Parathyroid adenoma (tissue), 2 donors: ENCODE measurements around the gene PHF19.
A peak's percentile ranks its signal among the peaks of the same experiment; 100 is the strongest.

Source experiments
- H2AFZ ChIP-seq: fragments of 300-600 bp; sonication (generic); one replicate; pipeline ENCODE4 v1.7.0; 2017; ENCODE audit warnings: antibody characterized with exemption, mild to moderate bottlenecking
- H3K27ac ChIP-seq: fragments of 300-600 bp; sonication (generic); one replicate; pipeline ENCODE4 v1.7.0; 2017
- H3K27me3 ChIP-seq: fragments of 300-600 bp; sonication (generic); one replicate; pipeline ENCODE4 v1.7.0; 2017; ENCODE audit warnings: low read length; ENCODE audit not compliant: control insufficient read depth, insufficient read depth
- H3K36me3 ChIP-seq: fragments of 300-600 bp; sonication (generic); one replicate; pipeline ENCODE4 v1.7.0; 2017; ENCODE audit warnings: low read length; ENCODE audit not compliant: control insufficient read depth, insufficient read depth
- H3K4me1 ChIP-seq: fragments of 300-600 bp; sonication (generic); one replicate; pipeline ENCODE4 v1.7.0; 2017; ENCODE audit warnings: control low read depth
- H3K4me2 ChIP-seq: fragments of 300-600 bp; sonication (generic); one replicate; pipeline ENCODE4 v1.7.0; 2017; ENCODE audit warnings: low read length
- H3K4me3 ChIP-seq: fragments of 300-600 bp; sonication (generic); one replicate; pipeline ENCODE4 v1.7.0; 2017; ENCODE audit warnings: low read depth, low read length
- H3K79me2 ChIP-seq: fragments of 300-600 bp; sonication (generic); one replicate; pipeline ENCODE4 v1.7.0; 2017; ENCODE audit warnings: control low read depth
- H3K9ac ChIP-seq: fragments of 300-600 bp; sonication (generic); one replicate; pipeline ENCODE4 v1.7.0; 2017; ENCODE audit warnings: mild to moderate bottlenecking
- H3K9me3 ChIP-seq: fragments of 300-600 bp; sonication (generic); one replicate; pipeline ENCODE4 v1.7.0; 2017; ENCODE audit warnings: low read length; ENCODE audit not compliant: control insufficient read depth
- TF ChIP-seq, protein P1 (sequence below): fragments of 300-600 bp; sonication (generic); IDR thresholded peaks from one replicate; pipeline ENCODE4 v1.7.0; 2017; ENCODE audit warnings: antibody characterized with exemption, mild to moderate bottlenecking
- donor health status: primary hyperparathyroidism.

Gene PHF19

DNA sequence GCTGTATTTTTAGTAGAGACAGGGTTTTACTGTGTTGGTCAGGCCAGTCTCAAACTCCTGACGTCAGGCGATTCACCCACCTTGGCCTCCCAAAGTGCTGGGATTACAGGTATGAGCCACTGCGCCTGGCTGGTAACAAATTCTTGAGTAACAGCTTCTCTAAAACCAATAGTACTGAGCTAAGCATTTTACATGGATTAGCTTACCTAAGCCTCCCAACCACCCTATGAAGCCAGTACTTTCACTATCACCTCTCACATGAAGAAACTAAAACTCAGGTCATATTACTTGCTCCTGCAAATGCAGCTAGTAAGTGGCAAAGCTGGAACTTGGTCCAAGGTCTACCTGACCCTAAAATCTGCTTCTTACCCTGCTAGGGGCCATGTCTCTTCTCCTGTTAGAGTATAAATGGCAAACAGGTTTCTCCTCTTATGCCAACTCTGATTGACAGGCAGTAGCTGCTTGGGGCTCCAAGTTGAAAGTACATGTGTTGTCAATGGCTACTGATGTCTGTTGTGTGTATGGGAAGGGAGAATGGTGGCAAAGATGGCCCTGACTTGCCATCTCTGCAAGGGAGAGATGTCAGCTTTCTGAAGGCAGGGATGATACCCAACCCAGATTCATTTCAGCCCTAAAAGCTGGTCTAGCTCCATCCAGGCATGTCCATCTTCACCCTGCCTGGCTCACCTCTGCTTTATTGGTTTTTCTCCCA is 4.0 kb downstream of the PHF19 start:
- no peaks in the 10 kb centered on the region for H3K36me3 ChIP-seq
- H3K27ac ChIP-seq, result peak overlapping the region; percentile 19
- H3K9ac ChIP-seq, result no peak overlapping the region
- no peak overlapping the region for H3K4me3 ChIP-seq
- no peak overlapping the region for H2AFZ ChIP-seq
- TF ChIP-seq, protein P1, sequence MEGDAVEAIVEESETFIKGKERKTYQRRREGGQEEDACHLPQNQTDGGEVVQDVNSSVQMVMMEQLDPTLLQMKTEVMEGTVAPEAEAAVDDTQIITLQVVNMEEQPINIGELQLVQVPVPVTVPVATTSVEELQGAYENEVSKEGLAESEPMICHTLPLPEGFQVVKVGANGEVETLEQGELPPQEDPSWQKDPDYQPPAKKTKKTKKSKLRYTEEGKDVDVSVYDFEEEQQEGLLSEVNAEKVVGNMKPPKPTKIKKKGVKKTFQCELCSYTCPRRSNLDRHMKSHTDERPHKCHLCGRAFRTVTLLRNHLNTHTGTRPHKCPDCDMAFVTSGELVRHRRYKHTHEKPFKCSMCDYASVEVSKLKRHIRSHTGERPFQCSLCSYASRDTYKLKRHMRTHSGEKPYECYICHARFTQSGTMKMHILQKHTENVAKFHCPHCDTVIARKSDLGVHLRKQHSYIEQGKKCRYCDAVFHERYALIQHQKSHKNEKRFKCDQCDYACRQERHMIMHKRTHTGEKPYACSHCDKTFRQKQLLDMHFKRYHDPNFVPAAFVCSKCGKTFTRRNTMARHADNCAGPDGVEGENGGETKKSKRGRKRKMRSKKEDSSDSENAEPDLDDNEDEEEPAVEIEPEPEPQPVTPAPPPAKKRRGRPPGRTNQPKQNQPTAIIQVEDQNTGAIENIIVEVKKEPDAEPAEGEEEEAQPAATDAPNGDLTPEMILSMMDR, result no peak
- no peaks in the 10 kb centered on the region for H3K9me3 ChIP-seq
- H3K27me3 ChIP-seq, result no peaks in the 10 kb centered on the region
- peaks cover 2% of the 10 kb centered on the region for H3K4me1 ChIP-seq
- no peak overlapping the region for H3K4me2 ChIP-seq
- H3K79me2 ChIP-seq, result no peaks in the 10 kb centered on the region

DNA sequence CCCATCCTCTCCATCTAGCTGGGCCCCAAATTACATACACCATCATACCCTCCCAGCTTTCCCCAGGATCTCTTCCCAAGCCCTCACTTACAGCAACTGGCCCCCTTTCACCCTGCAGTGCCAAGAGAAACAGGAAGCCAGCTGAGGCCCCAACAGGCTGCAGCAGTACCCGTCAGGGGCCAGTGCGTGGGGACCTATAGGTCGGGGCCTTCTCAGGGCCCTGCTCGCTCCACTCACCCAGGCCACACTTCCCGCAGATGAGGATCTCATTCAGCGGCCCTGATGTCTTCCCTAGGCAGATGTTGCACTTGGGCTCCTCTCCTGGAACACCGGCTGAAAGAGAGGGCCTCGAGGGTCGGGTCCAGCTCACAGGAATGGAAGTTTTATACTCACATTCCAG is 6.8 kb downstream of the PHF19 start:
- H3K9ac ChIP-seq, result no peak overlapping the region
- H3K36me3 ChIP-seq, result no peaks in the 10 kb centered on the region
- no peak overlapping the region for H2AFZ ChIP-seq
- H3K27ac ChIP-seq, result no peak overlapping the region
- H3K4me3 ChIP-seq, result no peak overlapping the region
- no peaks in the 10 kb centered on the region for H3K27me3 ChIP-seq
- TF ChIP-seq, protein P1, result no peak
- H3K4me1 ChIP-seq, result no peaks in the 10 kb centered on the region
- H3K9me3 ChIP-seq, result no peaks in the 10 kb centered on the region
- H3K4me2 ChIP-seq, result no peak overlapping the region
- no peaks in the 10 kb centered on the region for H3K79me2 ChIP-seq

DNA sequence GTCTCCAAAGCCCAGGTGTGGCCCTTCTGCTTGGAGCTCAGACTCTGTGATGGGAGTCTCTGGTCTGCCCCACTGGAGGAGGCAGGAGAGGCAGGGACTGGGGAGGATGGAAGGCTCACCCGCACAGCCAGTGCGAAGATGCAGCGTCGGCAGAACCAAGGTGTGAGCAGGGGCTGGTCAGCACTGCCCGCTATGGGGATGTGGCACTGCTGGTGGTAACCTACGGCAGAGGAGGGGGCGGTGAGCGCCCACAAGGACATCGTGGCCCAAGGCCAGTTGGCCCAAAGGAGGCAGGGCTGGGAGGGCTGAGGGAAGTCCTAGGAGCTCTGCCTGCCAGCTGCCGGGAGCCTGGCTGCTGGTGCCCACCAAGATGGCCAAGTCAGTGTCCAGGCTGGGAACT is 7.3 kb downstream of the PHF19 start:
- H3K27ac ChIP-seq, result no peak overlapping the region
- TF ChIP-seq, protein P1, result no peak
- no peaks in the 10 kb centered on the region for H3K36me3 ChIP-seq
- H3K79me2 ChIP-seq, result no peaks in the 10 kb centered on the region
- H3K4me1 ChIP-seq, result no peaks in the 10 kb centered on the region
- no peak overlapping the region for H2AFZ ChIP-seq
- no peak overlapping the region for H3K4me3 ChIP-seq
- H3K9me3 ChIP-seq, result no peaks in the 10 kb centered on the region
- H3K9ac ChIP-seq, result no peak overlapping the region
- H3K4me2 ChIP-seq, result no peak overlapping the region
- no peaks in the 10 kb centered on the region for H3K27me3 ChIP-seq

DNA sequence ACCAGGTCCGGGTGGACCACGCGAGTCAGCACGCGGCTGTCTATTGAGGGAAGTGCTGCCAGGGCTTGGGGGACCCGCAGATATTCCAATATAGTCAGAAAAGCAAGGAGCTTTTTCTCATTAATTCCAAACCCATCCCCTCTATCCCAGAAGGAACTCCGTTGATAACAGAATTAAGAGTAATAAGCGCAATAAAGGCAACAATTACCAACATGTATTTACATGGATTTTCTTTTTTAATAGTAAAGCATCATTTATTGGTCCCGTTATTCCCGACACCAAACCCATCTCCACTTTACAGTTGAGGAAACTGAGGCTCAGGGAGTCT is 7.7 kb downstream of the PHF19 start:
- Histone ChIP-seq H3K27me3 (no peaks in the 10 kb centered on the region), H3K27ac (peak overlapping the region; percentile 75), H3K9me3 (no peaks in the 10 kb centered on the region), H2AFZ (peak overlapping the region; percentile 97), H3K79me2 (no peaks in the 10 kb centered on the region), H3K9ac (no peak overlapping the region), H3K36me3 (no peaks in the 10 kb centered on the region), H3K4me2 (peak overlapping the region; percentile 82), H3K4me3 (peak overlapping the region; percentile 62), H3K4me1 (no peaks in the 10 kb centered on the region)
- TF ChIP-seq, protein P1, result no peak
